GM10248 (cell line): ENCODE measurements around the gene SFMBT2.
"Not testable (repeated sequence)": the region's sequence is repeated elsewhere in the genome, so short reads cannot be mapped to it uniquely, and the experiment has no call there.

Experiments used
- CTCF ChIA-PET: fragments of 300-600 bp; sonication (Branson Sonifier 250); formaldehyde crosslinking; extraction: SDS; loops from one replicate; lab custom pipeline; 2021; ENCODE audit warnings: antibody characterized with exemption; lab: Yijun Ruan, JAX
- POLR2A ChIA-PET: fragments of 350-650 bp; sonication (Branson Sonifier 250); formaldehyde crosslinking; extraction: SDS; loops from one replicate; lab custom pipeline; 2020; ENCODE audit warnings: antibody characterized with exemption; lab: Yijun Ruan, JAX
- DNase-seq: peaks from one replicate; pipeline ENCODE4 v3.0.0; 2012; ENCODE audit errors: extremely low spot score
- CTCF ChIP-seq: IDR thresholded peaks from 2 replicates; pipeline ENCODE4 v1.5.1; 2012; ENCODE audit warnings: mild to moderate bottlenecking, low read depth; ENCODE audit errors: extremely low read depth, missing control alignments, control extremely low read depth

The SFMBT2 gene

DNA sequence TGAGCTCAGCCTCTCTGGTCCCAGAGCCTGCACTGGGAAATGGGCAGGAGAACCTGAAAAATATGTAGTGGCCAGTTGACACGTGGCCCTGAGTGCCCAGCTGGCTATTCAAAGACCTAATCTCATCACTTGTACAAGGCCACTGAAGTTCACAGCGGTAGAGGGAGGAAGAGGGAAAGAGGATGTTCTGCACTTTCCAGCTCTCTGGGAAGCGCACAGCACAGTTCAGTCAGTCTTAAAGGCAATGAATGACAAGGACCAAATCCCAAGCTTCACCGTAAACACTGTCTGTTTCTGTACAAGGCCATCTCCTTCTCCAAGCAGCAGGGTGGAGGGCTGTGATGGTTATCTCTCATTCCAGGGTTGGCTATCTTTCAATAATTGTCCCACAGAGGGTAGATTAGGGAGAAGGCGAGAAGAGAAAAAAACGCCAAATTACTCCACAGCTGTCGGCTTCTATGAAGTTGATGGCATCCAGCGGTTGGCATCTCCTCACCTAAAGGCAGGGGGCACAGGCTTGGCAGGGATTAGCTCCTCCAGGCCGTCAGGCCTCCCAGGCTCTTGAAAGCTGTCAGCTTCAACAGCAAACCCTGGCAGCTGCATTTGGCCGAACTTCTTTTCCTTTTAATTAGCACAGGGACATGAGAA, 10.6 kb downstream of the SFMBT2 start:
- no peak for TF ChIP-seq CTCF
- ChIA-PET CTCF (interaction anchor here (0.9 to 1.4 kb wide), 3 partner anchors 8 to 278 kb away, joined by 3 to 4 read pairs (median 3); no protein-coding TSS in a partner anchor), POLR2A (no interaction called here)
- no peak for DNase-seq

DNA sequence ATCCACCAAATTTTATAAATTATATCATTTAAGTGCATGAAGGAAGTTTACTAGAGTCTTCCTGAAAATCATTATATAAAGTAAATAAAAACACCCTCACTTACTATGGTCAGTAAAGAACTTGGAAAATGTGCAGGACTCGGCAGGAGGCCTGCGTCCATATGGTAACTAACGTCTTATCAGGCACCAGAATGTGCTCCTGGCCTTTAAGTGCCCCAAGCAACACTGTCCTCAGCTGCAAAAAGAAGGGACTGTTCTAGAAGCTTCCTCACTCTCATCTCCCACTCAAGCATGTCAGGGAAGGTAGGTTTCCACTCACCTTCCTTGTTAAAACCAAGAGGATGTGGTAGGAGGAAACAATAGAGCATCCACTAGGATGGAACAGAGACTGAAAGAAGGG, 11.3 kb downstream of the SFMBT2 start:
- TF ChIP-seq CTCF: no peak
- no peak for DNase-seq
- CTCF ChIA-PET: interaction anchor here (0.8 to 1.4 kb wide), 4 partner anchors 8 to 278 kb away, joined by 3 to 4 read pairs (median 3); no protein-coding TSS in a partner anchor
- POLR2A ChIA-PET: no interaction called here

DNA sequence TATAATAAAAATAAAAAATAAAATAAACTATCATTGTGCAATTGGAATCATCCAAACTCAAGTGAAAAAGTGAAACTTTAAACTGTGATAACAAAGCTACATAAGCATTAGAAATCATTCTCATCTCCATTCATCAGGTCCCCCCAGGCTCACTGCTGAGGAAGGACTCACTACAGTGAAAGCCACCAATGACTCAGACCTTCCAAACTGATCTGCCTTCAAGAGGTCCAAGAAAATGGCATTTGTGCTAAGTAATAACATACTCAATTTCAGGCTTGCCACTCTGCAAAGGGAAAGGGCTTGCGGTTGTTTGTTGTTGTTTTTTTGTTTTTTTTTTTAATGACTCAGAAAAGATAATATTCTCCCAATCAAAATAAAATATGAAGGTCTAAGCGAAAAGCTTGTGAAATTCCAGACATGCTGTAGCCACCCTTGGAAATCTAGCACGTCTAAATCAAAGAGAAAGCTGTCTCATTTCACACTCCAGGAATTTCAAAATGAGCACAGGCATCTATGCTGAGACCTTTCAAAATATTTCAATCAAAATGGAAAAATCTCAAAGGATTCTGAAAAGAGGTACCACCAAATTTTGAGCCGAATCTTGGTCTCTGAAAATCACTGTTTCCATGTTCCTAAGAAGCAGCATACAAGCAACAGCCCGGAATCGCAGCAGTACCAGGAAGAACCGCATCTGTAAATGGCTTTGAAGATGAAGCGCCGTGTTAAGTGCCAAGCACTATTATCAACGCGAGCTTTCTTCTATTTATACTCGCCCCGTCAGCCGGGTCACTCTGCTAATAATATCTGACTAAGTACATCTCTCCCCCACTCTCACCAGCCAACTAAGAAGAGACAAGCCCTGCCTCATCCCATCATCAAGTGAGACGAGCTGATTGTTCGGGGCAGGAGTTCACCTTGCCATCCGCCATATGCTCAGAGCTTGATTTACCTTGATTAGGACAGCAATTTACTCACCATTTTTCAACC, 13.5 kb downstream of the SFMBT2 start:
- POLR2A ChIA-PET: no interaction called here
- CTCF ChIA-PET: interaction anchor here (0.8 to 1.2 kb wide), 2 partner anchors 12 to 31 kb away, joined by 3 to 4 read pairs; no protein-coding TSS in a partner anchor
- TF ChIP-seq CTCF: no peak
- DNase-seq: no peak

- DNase-seq, CTCF ChIA-PET, POLR2A ChIA-PET: not testable (repeated sequence)
Measured at GRCh38 chr10:7392301-7392700, 18.5 kb downstream of the SFMBT2 start.

- TF ChIP-seq CTCF: no peak
- no peak for DNase-seq
- ChIA-PET CTCF (interaction anchor here (0.7 kb wide), 1 partner anchor 272 kb away, joined by 3 read pairs; no protein-coding TSS in a partner anchor), POLR2A (no interaction called here)
Measured at GRCh38 chr10:7391748-7392147, 19.1 kb downstream of the SFMBT2 start.

DNA sequence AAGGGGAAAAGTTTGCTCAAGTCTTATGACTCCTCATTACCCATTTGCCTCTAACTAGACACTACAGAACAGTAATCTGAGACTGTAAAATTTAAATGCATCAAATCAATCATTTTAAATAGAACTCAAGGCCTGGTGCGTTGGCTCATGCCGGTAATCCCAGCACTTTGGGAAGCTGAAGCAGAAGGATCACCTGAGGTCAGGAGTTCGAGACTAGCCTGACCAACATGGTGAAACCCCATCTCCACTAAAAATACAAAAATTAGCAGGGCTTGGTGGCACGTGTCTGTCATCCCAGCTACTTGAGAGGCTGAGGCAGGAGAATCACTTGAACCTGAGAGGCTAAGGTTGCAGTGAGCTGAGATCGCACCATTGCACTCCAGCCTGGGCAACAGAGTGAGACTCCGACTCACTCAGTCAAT, 20.1 kb downstream of the SFMBT2 start:
- POLR2A ChIA-PET, DNase-seq: not testable (repeated sequence)
- CTCF ChIA-PET: interaction anchor here (1.0 kb wide), 1 partner anchor 118 kb away, joined by 3 read pairs; no protein-coding TSS in a partner anchor

DNA sequence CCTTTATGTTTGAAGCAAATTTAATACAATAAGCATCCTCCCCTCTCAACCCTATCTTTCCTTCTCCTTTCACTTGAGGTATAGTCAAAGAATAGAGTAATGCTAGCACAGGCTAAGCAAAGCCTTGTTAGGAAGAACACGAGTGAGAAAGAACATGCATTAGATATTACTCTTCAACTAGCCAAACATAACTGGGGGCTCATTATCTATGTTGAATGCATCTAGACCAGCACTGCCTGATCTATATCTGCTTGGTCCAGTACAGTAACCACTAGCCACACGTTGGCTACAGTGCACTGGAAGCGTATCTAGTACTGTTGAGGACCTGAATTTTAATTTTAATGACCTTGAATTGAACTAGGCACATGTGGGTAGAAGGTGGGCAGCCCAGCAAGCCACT, 21.0 kb downstream of the SFMBT2 start:
- DNase-seq: no peak
- POLR2A ChIA-PET: no interaction called here
- CTCF ChIA-PET: interaction anchor here (1.0 kb wide), 1 partner anchor 117 kb away, joined by 3 read pairs; no protein-coding TSS in a partner anchor

More for the DNA sequence above, 21.0 kb downstream of the SFMBT2 start:
- TF ChIP-seq CTCF: no peak
